Measurements from ENCODE around the gene RGS17.
"Not testable (repeated sequence)": the region's sequence is repeated elsewhere in the genome, so short reads cannot be mapped to it uniquely, and the experiment has no call there.

The RGS17 gene

GRCh38 chr6:153130515-153131036, 506 bp downstream of the RGS17 start:
- in situ Hi-C loops (cut with HindIII; ENCODE audit: low pct_ligation_motif_present, low pct_unique_long_range_greater_than_20kb, low sequenced_read_pairs) = no loop called here
- DNase-seq = peak; percentile 31

- peak; percentile 16 for DNase-seq
- in situ Hi-C loops (cut with HindIII; ENCODE audit: low pct_ligation_motif_present, low pct_unique_long_range_greater_than_20kb, low sequenced_read_pairs) = no loop called here
These were observed 1.1 kb downstream of the RGS17 start for GRCh38 chr6:153129873-153130514.

GRCh38 chr6:153126218-153126617, 4.9 kb downstream of the RGS17 start:
- DNase-seq = no peak

GRCh38 chr6:153125032-153125431, 6.0 kb downstream of the RGS17 start:
- no peak for DNase-seq
- in situ Hi-C loops (cut with HindIII; ENCODE audit: low pct_ligation_motif_present, low pct_unique_long_range_greater_than_20kb, low sequenced_read_pairs) = no loop called here

More at GRCh38 chr6:153126218-153126617, 4.9 kb downstream of the RGS17 start:
- in situ Hi-C loops (cut with HindIII; ENCODE audit: low pct_ligation_motif_present, low pct_unique_long_range_greater_than_20kb, low sequenced_read_pairs) = no loop called here

DNA sequence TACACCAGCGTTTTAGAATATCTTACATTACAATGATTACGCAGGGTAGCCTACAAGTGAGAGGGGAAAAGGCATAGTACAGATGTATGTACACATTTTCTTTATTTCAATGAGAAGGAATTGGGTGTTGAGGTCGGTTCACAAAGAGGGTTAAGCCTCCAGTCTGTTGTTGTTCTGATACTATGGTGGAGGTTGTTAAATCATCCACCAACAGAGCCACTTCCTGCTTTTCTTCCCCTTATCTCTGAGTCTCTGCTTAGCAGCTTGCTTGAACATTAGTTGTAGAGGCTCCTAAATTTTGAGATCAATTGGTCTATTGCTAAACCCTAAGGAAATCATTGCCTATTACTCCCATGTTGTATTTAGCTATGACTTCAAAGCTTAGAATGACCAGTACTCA, 7.3 kb downstream of the RGS17 start:
- in situ Hi-C loops (cut with HindIII; ENCODE audit: low pct_ligation_motif_present, low pct_unique_long_range_greater_than_20kb, low sequenced_read_pairs) = no loop called here
- no peak for DNase-seq

GRCh38 chr6:153121311-153121710, 9.8 kb downstream of the RGS17 start:
- no peak for DNase-seq
- in situ Hi-C loops (cut with HindIII; ENCODE audit: low pct_ligation_motif_present, low pct_unique_long_range_greater_than_20kb, low sequenced_read_pairs) = no loop called here

- in situ Hi-C loops (cut with HindIII; ENCODE audit: low pct_ligation_motif_present, low pct_unique_long_range_greater_than_20kb, low sequenced_read_pairs) = no loop called here
- DNase-seq = peak; percentile 80
These were observed 12.8 kb downstream of the RGS17 start for GRCh38 chr6:153117986-153118879.

- DNase-seq; in situ Hi-C loops (cut with HindIII; ENCODE audit: low pct_ligation_motif_present, low pct_unique_long_range_greater_than_20kb, low sequenced_read_pairs): not testable (repeated sequence)
These were observed 20.0 kb downstream of the RGS17 start for GRCh38 chr6:153111082-153111481.

DNA sequence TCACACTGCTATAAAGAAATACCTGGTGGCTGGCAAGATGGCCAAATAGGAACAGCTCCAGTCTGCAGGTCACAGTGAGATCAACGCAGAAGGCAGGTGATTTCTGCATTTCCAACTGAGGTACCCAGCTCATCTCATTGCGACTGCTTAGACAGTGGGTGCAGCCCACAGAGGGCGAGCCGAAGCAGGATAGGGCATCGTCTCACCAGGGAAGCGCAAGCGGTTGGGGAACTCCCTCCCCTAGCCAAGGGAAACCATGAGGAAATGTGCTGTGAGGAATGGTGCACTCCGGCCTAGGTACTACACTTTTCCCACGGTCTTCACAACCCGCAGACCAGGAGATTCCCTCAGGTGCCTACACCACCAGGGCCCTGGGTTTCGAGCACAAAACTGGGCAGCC, 20.5 kb downstream of the RGS17 start:
- in situ Hi-C loops (cut with HindIII; ENCODE audit: low pct_ligation_motif_present, low pct_unique_long_range_greater_than_20kb, low sequenced_read_pairs); DNase-seq: not testable (repeated sequence)

DNA sequence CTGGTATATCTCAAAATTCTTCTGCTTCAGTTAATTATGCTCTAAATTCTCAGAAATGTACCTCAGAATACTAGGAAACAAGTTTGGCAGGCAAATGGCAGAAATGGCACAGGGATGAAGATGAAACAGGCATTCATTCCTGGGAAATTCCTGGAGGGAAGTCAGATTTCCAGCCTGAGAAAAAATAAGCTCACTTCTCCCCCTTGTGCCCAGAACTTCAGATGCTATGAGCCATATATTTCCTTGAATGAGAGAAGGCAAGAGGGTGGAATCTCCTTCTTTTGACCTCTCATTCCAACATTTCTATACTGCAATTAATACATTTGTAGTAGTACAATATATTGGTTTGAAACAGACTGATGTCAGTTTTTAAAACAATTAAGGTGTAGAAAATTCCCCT, 22.8 kb downstream of the RGS17 start:
- in situ Hi-C loops (cut with HindIII; ENCODE audit: low pct_ligation_motif_present, low pct_unique_long_range_greater_than_20kb, low sequenced_read_pairs) = no loop called here
- peak; percentile 55 for DNase-seq

DNA sequence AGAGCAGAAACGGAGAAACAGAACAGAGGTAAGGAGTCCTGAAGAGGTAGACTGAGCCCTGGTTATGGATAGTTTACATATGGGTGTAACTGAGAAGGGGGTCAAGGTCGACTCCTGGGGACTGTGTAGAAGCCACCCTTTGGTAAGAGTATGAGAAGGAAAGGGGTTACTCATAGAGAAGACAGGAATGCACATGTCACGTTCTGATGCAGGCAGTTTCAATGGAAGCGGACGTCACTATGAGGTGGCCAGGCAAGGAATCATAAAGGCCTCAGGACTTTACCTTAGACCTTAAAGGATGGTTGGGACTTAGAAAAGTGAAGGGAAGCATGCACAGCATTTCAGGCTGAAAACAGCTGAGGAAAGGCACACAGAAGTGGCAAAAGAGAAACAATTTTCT, 25.1 kb downstream of the RGS17 start:
- DNase-seq = no peak
- in situ Hi-C loops (cut with HindIII; ENCODE audit: low pct_ligation_motif_present, low pct_unique_long_range_greater_than_20kb, low sequenced_read_pairs) = no loop called here

DNA sequence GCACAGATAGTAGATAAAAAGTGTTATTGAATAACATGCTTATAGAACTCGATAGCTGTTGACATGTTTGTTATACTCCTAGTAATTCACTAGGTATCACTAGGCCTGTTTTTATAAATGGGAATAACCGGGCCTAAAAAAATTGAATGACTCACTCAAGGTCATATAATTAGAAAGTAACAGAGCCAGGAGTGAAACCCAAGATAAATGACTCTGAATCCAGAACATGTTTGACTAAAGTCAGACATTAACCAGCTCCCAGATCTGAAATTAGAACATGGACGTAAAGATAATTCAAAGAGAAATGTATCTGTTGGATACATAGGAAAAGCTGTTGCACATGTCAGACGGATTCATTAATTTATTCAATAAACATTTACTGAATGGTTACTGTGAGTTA, 26.9 kb downstream of the RGS17 start:
- in situ Hi-C loops (cut with HindIII; ENCODE audit: low pct_ligation_motif_present, low pct_unique_long_range_greater_than_20kb, low sequenced_read_pairs) = no loop called here
- DNase-seq = no peak

- in situ Hi-C loops (cut with HindIII; ENCODE audit: low pct_ligation_motif_present, low pct_unique_long_range_greater_than_20kb, low sequenced_read_pairs) = no loop called here
- no peak for DNase-seq
These were observed 27.8 kb downstream of the RGS17 start for GRCh38 chr6:153103319-153103655.

DNA sequence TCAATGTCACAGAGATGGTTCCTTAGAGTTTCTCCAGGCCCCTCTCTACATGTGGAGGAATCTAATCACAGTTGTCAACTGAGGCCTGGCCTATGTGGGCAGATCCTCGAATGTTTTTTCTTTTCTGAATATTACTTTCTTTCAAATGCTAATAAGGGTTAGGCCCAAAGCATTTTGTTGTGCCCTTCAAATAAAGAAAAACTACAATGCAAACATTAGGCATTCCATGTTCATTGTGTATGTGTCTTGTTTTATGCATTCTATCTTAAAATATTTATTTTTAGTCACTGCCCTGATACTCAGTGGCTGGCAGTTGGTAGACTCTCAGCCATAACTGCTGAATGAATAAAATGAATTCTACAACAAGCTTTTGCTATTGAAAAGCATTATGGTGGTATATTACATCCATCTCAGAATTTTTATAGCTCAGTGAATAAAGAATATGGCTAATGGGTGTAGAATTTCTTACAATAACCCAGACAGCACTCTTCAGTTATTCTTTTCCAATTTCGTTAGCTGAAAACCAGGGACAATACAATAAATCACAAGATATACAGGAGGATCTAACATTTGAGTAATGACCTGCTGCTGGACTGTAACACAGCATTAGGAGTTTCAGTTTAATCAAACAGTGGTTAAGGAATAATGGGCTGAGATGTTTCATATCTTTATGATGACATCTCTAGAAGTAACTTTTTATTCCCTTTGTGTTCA, 28.3 kb downstream of the RGS17 start:
- in situ Hi-C loops (cut with HindIII; ENCODE audit: low pct_ligation_motif_present, low pct_unique_long_range_greater_than_20kb, low sequenced_read_pairs) = no loop called here

DNA sequence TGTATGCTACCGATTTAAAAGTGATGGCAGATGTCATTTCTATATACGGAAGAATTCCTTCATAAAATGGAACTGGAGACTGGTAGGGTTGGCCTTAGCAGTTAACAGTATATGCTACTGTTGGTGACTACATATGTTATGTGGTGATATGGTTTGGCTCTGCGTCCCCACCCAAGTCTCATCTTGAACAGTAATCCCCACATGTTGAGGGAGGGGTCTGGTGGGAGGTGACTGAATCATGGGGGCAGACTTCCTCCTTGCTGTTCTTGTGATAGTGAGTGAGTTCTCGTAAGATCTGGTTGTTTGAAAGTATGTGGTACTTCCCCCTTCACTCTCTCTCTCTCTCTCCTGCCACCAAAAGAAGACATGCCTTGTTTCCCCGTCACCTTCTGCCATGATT, 29.6 kb downstream of the RGS17 start:
- DNase-seq = no peak
- in situ Hi-C loops (cut with HindIII; ENCODE audit: low pct_ligation_motif_present, low pct_unique_long_range_greater_than_20kb, low sequenced_read_pairs) = no loop called here

More for the DNA sequence above, 28.3 kb downstream of the RGS17 start:
- DNase-seq = no peak

DNA sequence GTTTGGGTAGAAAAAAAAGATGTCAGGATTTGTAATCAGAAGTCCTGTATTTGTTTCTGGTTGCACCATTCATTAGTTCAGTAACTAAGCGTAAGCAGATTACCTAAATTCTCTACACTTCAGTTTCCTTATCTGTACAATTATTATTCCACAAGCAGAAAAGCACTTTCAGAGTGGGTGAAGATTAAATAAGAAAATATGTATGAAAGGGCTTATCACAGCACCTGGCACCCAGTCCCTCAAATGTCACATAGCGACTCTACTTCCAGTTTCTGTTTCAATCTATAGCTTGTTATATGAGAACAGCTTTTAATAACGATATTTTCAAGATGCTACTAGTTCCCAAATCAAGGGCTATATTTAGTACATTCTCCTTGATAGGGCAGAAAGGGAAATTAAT, 31.4 kb downstream of the RGS17 start:
- in situ Hi-C loops (cut with HindIII; ENCODE audit: low pct_ligation_motif_present, low pct_unique_long_range_greater_than_20kb, low sequenced_read_pairs) = no loop called here
- DNase-seq = no peak

- no peak for DNase-seq
- in situ Hi-C loops (cut with HindIII; ENCODE audit: low pct_ligation_motif_present, low pct_unique_long_range_greater_than_20kb, low sequenced_read_pairs) = no loop called here
These were observed 34.3 kb downstream of the RGS17 start for GRCh38 chr6:153096792-153097191.

DNA sequence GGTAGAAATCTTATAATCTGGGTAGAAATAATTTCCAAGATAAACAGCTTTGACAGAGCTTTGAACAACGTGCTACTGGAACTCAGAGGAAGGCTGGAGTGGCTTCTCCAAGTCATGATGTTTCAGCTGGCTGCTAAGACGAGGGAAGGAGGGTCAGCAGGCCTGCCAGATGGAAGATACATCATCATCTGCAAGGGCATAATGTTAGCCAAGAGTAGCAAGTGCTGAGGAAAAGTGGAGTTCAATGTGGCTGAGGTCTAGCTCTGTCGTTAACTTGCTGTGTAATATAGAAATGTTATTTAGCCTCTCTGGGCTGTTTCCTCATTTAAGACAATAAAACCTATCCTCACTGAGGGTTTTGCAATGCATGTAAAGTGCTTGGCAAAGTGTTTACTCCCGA, 35.1 kb downstream of the RGS17 start:
- in situ Hi-C loops (cut with HindIII; ENCODE audit: low pct_ligation_motif_present, low pct_unique_long_range_greater_than_20kb, low sequenced_read_pairs) = no loop called here
- DNase-seq = no peak

Data from ACHN (cell line).